Keratinocyte (primary cell): ENCODE results near the gene EP300. TPM values are rescaled to one million over a fixed set of nuclear protein-coding genes. Genes with fewer than 3 reads are reported as not detected.
"Not testable (repeated sequence)": the region's sequence is repeated elsewhere in the genome, so short reads cannot be mapped to it uniquely, and the experiment has no call there.

ENCODE experiments used
- DNase-seq: peaks from one replicate; pipeline ENCODE4 v3.0.0-alpha.2; 2011; ENCODE audit warnings: low read depth, missing footprints, low spot score
- FAIRE-seq: peaks from 2 replicates; lab custom pipeline; 2011; peaks lifted over from hg19 to GRCh38; lab: Jason Lieb, UNC
- H2AFZ ChIP-seq: 2 replicates; pipeline ENCODE4 v1.6.0; 2012; ENCODE audit warnings: low read length, control low read depth, inconsistent platforms; ENCODE audit not compliant: control insufficient read depth
- H3K27ac ChIP-seq: 2 replicates; pipeline ENCODE4 v1.5.1; 2011; ENCODE audit warnings: low read length; ENCODE audit not compliant: control insufficient read depth, insufficient read depth
- H3K27me3 ChIP-seq: 3 replicates; pipeline ENCODE4 v1.6.0; 2011; ENCODE audit warnings: low read length; ENCODE audit not compliant: control insufficient read depth, insufficient read depth; ENCODE audit errors: extremely low read depth
- H3K36me3 ChIP-seq, 2 experiments: 2 replicates in 1 of 2; 3 replicates in 1 of 2; pipeline ENCODE4 v1.5.1; 2011; ENCODE audit warnings: low read length in 2 of 2, mild to moderate bottlenecking in 1 of 2; ENCODE audit not compliant: control insufficient read depth in 2 of 2, insufficient read depth in 2 of 2; ENCODE audit errors: extremely low read depth in 1 of 2
- H3K4me1 ChIP-seq: 3 replicates; pipeline ENCODE4 v1.5.1; 2011; ENCODE audit warnings: low read length; ENCODE audit not compliant: control insufficient read depth, insufficient read depth; ENCODE audit errors: extremely low read depth
- H3K4me2 ChIP-seq: 3 replicates; pipeline ENCODE4 v1.6.0; 2011; ENCODE audit warnings: low read depth, low read length; ENCODE audit not compliant: control insufficient read depth, insufficient read depth; ENCODE audit errors: extremely low read depth
- H3K4me3 ChIP-seq, 3 experiments: fragments of 200-600 bp in 1 of 3; sonication (generic) in 1 of 3; 2 replicates in 2 of 3; 3 replicates in 1 of 3; pipeline ENCODE4 v1.5.1; 2011 to 2016; ENCODE audit warnings: low read length in 3 of 3, mild to moderate bottlenecking in 3 of 3, control low read depth in 2 of 3, inconsistent platforms in 1 of 3, low read depth in 1 of 3, mixed read lengths in 1 of 3, mixed run types in 1 of 3, moderate library complexity in 1 of 3; ENCODE audit not compliant: control insufficient read depth in 2 of 3, insufficient read depth in 2 of 3; ENCODE audit errors: extremely low read depth in 1 of 3
- H3K79me2 ChIP-seq: 2 replicates; pipeline ENCODE4 v1.6.0; 2012; ENCODE audit warnings: low read length; ENCODE audit not compliant: control insufficient read depth, insufficient read depth
- H3K9ac ChIP-seq: 3 replicates; pipeline ENCODE4 v1.6.0; 2011; ENCODE audit warnings: low read length; ENCODE audit not compliant: control insufficient read depth, insufficient read depth; ENCODE audit errors: extremely low read depth
- H3K9me1 ChIP-seq: 3 replicates; pipeline ENCODE4 v1.6.0; 2011; ENCODE audit warnings: low read length; ENCODE audit not compliant: control insufficient read depth, insufficient read depth; ENCODE audit errors: extremely low read depth
- H3K9me3 ChIP-seq: 2 replicates; pipeline ENCODE4 v1.5.1; 2012; ENCODE audit warnings: low read depth, low read length; ENCODE audit not compliant: control insufficient read depth
- H4K20me1 ChIP-seq: 3 replicates; pipeline ENCODE4 v1.6.0; 2011; ENCODE audit warnings: low read length; ENCODE audit not compliant: control insufficient read depth, insufficient read depth; ENCODE audit errors: extremely low read depth
- CTCF ChIP-seq, 3 experiments: IDR thresholded peaks in 1 of 3; conservative IDR thresholded peaks in 1 of 3; optimal IDR thresholded peaks in 1 of 3; 2 replicates in 2 of 3; 3 replicates in 1 of 3; pipeline versions ENCODE3 to v1.5.1; 2011; ENCODE audit warnings: low read length in 3 of 3, mild to moderate bottlenecking in 3 of 3, moderate library complexity in 2 of 3, control low read depth in 1 of 3, inconsistent platforms in 1 of 3; ENCODE audit not compliant: insufficient read depth in 2 of 3; ENCODE audit errors: extremely low read depth in 1 of 3
- EZH2 ChIP-seq: IDR thresholded peaks from one replicate; pipeline ENCODE4 v1.6.1; 2012; ENCODE audit warnings: inconsistent platforms, mild to moderate bottlenecking, low read length, moderate library complexity
- dilution Hi-C: fragments of 300-500 bp; cut with MboI; formaldehyde crosslinking; loops from one replicate; pipeline ENCODE4 v1.7.0; 2020; ENCODE audit warnings: low sequenced_read_pairs; ENCODE audit not compliant: extremely low pct_ligation_motif_present
- polyA plus RNA-seq, 5 experiments: library from polyadenylated mRNA; depleted of rRNA in 3 of 5; stranded (reverse) in 3 of 5; stranded (forward) in 1 of 5; unstranded in 1 of 5; fragments of >200 nt; gene quantifications; 1 replicate in 1 of 5; 2 replicates in 3 of 5; 3 replicates in 1 of 5; pipeline versions ENCODE4 v1.2.1 to v1.2.3, GENCODE V29; 2011 to 2012; ENCODE audit warnings: missing spikeins in 2 of 5, low read depth in 1 of 5, low replicate concordance in 1 of 5

The EP300 gene
- polyA plus RNA-seq, 1 donor (not counting 4 experiments of a cell fraction or from before 2014, with no cell fraction given): 10.5 TPM

- H3K27me3 ChIP-seq, H4K20me1 ChIP-seq, dilution Hi-C loops, H3K4me3 ChIP-seq, DNase-seq, H2AFZ ChIP-seq, H3K9me1 ChIP-seq, H3K9me3 ChIP-seq, H3K4me2 ChIP-seq, H3K79me2 ChIP-seq, H3K27ac ChIP-seq, H3K9ac ChIP-seq, FAIRE-seq, H3K4me1 ChIP-seq, H3K36me3 ChIP-seq: not testable (repeated sequence)
Observed at GRCh38 chr22:41067968-41068367, 24.4 kb upstream of the EP300 start.

GRCh38 chr22:41070665-41071331 is 21.6 kb upstream of the EP300 start:
- Histone ChIP-seq H3K27me3 (no peaks in the 10 kb centered on the region), H3K79me2 (no peaks in the 10 kb centered on the region), H2AFZ (no peak overlapping the region), H3K4me2 (no peak overlapping the region), H3K27ac (no peak overlapping the region), H3K9ac (no peak overlapping the region), H3K4me1 (no peaks in the 10 kb centered on the region), H3K9me3 (no peaks in the 10 kb centered on the region), H4K20me1 (no peaks in the 10 kb centered on the region), H3K4me3 (no peak overlapping the region), H3K9me1 (no peaks in the 10 kb centered on the region), H3K36me3 (no peaks in the 10 kb centered on the region)
- FAIRE-seq (no peak), DNase-seq (no peak)
- dilution Hi-C loops: no loop called here
- TF ChIP-seq EZH2: no peak
- no peak for TF ChIP-seq CTCF (optimal IDR thresholded peaks at IDR 0.05 in 1 of 3, IDR thresholded peaks at IDR 0.05 in 1 of 3, conservative IDR thresholded peaks at IDR 0.05 in 1 of 3; ENCODE audit: extremely low read depth in 1 of 3, insufficient read depth in 2 of 3, low read length in 3 of 3)

- Histone ChIP-seq H3K9ac (no peak overlapping the region), H3K4me3 (no peak overlapping the region), H3K36me3 (no peaks in the 10 kb centered on the region), H2AFZ (no peak overlapping the region), H3K27me3 (no peaks in the 10 kb centered on the region), H4K20me1 (no peaks in the 10 kb centered on the region), H3K9me1 (no peaks in the 10 kb centered on the region), H3K9me3 (no peaks in the 10 kb centered on the region), H3K79me2 (no peaks in the 10 kb centered on the region), H3K4me1 (no peaks in the 10 kb centered on the region), H3K27ac (no peak overlapping the region), H3K4me2 (no peak overlapping the region)
- DNase-seq (no peak), FAIRE-seq (no peak)
- TF ChIP-seq EZH2: no peak
- no peak for TF ChIP-seq CTCF (optimal IDR thresholded peaks at IDR 0.05 in 1 of 3, IDR thresholded peaks at IDR 0.05 in 1 of 3, conservative IDR thresholded peaks at IDR 0.05 in 1 of 3; ENCODE audit: extremely low read depth in 1 of 3, insufficient read depth in 2 of 3, low read length in 3 of 3)
- dilution Hi-C loops: no loop called here
Observed at GRCh38 chr22:41074061-41074460, 18.3 kb upstream of the EP300 start.
